Measurements from ENCODE around the gene CCL15. TPM values are rescaled to one million over a fixed set of nuclear protein-coding genes. Genes with fewer than 3 reads are reported as not detected.

CCL15 gene
- total and polyA plus RNA-seq, 2 experiments from 2014 or later: not detected

GRCh38 chr17:35982409-35983191 lies 18.8 kb downstream of the CCL15 start:
- TF ChIP-seq EZH2 (IDR thresholded peaks at IDR 0.05; ENCODE audit: insufficient read depth, poor library complexity, severe bottlenecking): no peak
- TF ChIP-seq EZH2phosphoT487 (IDR thresholded peaks at IDR 0.05; ENCODE audit: insufficient read depth, low read depth): no peak
- no peaks in the 10 kb centered on the region for H3F3A ChIP-seq (ENCODE audit: insufficient read depth)
- peaks cover 7% of the 10 kb centered on the region; the same call in 1 of the 2 replicates for H3K27me3 ChIP-seq (replicated peaks; ENCODE audit: insufficient read depth)
- H3K4me3 ChIP-seq: no peak overlapping the region
- WGBS, 2 experiments (ENCODE audit: low coverage in 1 of 2, low lambda C conversion rate in 2 of 2, missing lambda C conversion rate in 2 of 2): 32 to 42% methylated on average over 3 of the region's 3 CpGs
- in situ Hi-C loops (cut with MboI): no loop called here
- H3K79me2 ChIP-seq (ENCODE audit: insufficient read depth): no peaks in the 10 kb centered on the region
- no peak overlapping the region for H3K27ac ChIP-seq
- no peak overlapping the region for H2AFZ ChIP-seq
- H3K4me1 ChIP-seq (ENCODE audit: insufficient read depth): no peaks in the 10 kb centered on the region
- H3K9me2 ChIP-seq (ENCODE audit: insufficient read depth): no peaks in the 10 kb centered on the region
- no peaks in the 10 kb centered on the region for H3K9me3 ChIP-seq (ENCODE audit: low read depth)
- H3K9ac ChIP-seq: no peak overlapping the region
- DNase-seq: no peak
- H3K36me3 ChIP-seq (ENCODE audit: low read depth): no peaks in the 10 kb centered on the region
- H3K4me2 ChIP-seq (ENCODE audit: unreplicated experiment): no peak overlapping the region
- H4K20me1 ChIP-seq (ENCODE audit: insufficient read depth): no peaks in the 10 kb centered on the region

GRCh38 chr17:35981908-35982330 lies 19.4 kb downstream of the CCL15 start:
- H3K4me1 ChIP-seq (ENCODE audit: insufficient read depth): no peaks in the 10 kb centered on the region
- no peaks in the 10 kb centered on the region for H3F3A ChIP-seq (ENCODE audit: insufficient read depth)
- no peak overlapping the region for H3K27ac ChIP-seq
- H4K20me1 ChIP-seq (ENCODE audit: insufficient read depth): no peaks in the 10 kb centered on the region
- DNase-seq: no peak
- no peak overlapping the region for H2AFZ ChIP-seq
- no peak overlapping the region for H3K9ac ChIP-seq
- H3K9me2 ChIP-seq (ENCODE audit: insufficient read depth): no peaks in the 10 kb centered on the region
- no peaks in the 10 kb centered on the region for H3K9me3 ChIP-seq (ENCODE audit: low read depth)
- no peaks in the 10 kb centered on the region for H3K36me3 ChIP-seq (ENCODE audit: low read depth)
- H3K79me2 ChIP-seq (ENCODE audit: insufficient read depth): no peaks in the 10 kb centered on the region
- H3K4me3 ChIP-seq: no peak overlapping the region
- peaks cover 7% of the 10 kb centered on the region; the same call in 1 of the 2 replicates for H3K27me3 ChIP-seq (replicated peaks; ENCODE audit: insufficient read depth)
- TF ChIP-seq EZH2phosphoT487 (IDR thresholded peaks at IDR 0.05; ENCODE audit: insufficient read depth, low read depth) (no peak), EZH2 (IDR thresholded peaks at IDR 0.05; ENCODE audit: insufficient read depth, poor library complexity, severe bottlenecking) (no peak)
- WGBS, 2 experiments (ENCODE audit: low coverage in 1 of 2, low lambda C conversion rate in 2 of 2, missing lambda C conversion rate in 2 of 2): 23 to 34% methylated on average over 4 of the region's 4 CpGs
- in situ Hi-C loops (cut with MboI): no loop called here
- no peak overlapping the region for H3K4me2 ChIP-seq (ENCODE audit: unreplicated experiment)

- Histone ChIP-seq H4K20me1 (ENCODE audit: insufficient read depth) (no peaks in the 10 kb centered on the region), H3K4me3 (no peak within 1 kb of the TSS), H3K9me2 (ENCODE audit: insufficient read depth) (no peaks in the 10 kb centered on the region), H3K4me1 (ENCODE audit: insufficient read depth) (no peaks in the 10 kb centered on the region), H3K9me3 (ENCODE audit: low read depth) (no peaks in the 10 kb centered on the region), H3K79me2 (ENCODE audit: insufficient read depth) (no peaks in the 10 kb centered on the region), H3F3A (ENCODE audit: insufficient read depth) (no peaks in the 10 kb centered on the region), H3K27ac (no peak within 1 kb of the TSS), H2AFZ (no peak within 1 kb of the TSS), H3K4me2 (ENCODE audit: unreplicated experiment) (no peak within 1 kb of the TSS), H3K36me3 (ENCODE audit: low read depth) (no peaks in the 10 kb centered on the region), H3K27me3 (replicated peaks; ENCODE audit: insufficient read depth) (peaks cover 7% of the 10 kb centered on the region; the same call in 1 of the 2 replicates), H3K9ac (no peak within 1 kb of the TSS)
- in situ Hi-C loops (cut with MboI): no loop called here
- TF ChIP-seq EZH2 (IDR thresholded peaks at IDR 0.05; ENCODE audit: insufficient read depth, poor library complexity, severe bottlenecking) (no peak), EZH2phosphoT487 (IDR thresholded peaks at IDR 0.05; ENCODE audit: insufficient read depth, low read depth) (no peak)
- 50% methylated on average over 12 of the region's 12 CpGs for WGBS, 2 experiments (ENCODE audit: low coverage in 1 of 2, low lambda C conversion rate in 2 of 2, missing lambda C conversion rate in 2 of 2)
- no peak for DNase-seq
These were observed 20.1 kb downstream of the CCL15 start, which contains the start of gene CCL16 for GRCh38 chr17:35981246-35981645. TSS of gene CCL16 (minus strand) at chr17:35981497. CDS start at chr17:35981420, 77 bp downstream.

DNA sequence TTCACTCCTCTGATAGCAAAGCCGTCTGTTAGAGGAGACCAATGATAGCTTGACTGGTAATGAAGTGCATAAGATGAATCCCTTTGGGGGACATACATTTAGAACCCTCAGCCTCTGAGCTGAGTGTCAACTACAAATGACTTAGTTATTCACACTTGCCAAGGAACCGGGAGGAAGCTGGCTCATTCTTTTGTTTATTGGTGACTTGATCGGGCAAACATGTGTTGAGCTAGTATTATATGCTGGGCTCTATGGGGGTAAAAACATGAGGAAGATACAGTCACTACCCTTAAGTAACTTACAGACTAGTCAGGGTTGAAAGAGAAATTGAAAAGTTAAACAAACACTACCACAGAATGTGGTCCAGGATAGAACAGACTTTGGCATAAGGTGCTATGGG lies 23.0 kb downstream of the CCL15 start:
- H3K27ac ChIP-seq: no peak overlapping the region
- no peaks in the 10 kb centered on the region for H3K79me2 ChIP-seq (ENCODE audit: insufficient read depth)
- H3K9me3 ChIP-seq (ENCODE audit: low read depth): no peaks in the 10 kb centered on the region
- peaks cover 7% of the 10 kb centered on the region; the same call in 1 of the 2 replicates for H3K27me3 ChIP-seq (replicated peaks; ENCODE audit: insufficient read depth)
- H3K9me2 ChIP-seq (ENCODE audit: insufficient read depth): no peaks in the 10 kb centered on the region
- H4K20me1 ChIP-seq (ENCODE audit: insufficient read depth): no peaks in the 10 kb centered on the region
- no peaks in the 10 kb centered on the region for H3F3A ChIP-seq (ENCODE audit: insufficient read depth)
- no peaks in the 10 kb centered on the region for H3K4me1 ChIP-seq (ENCODE audit: insufficient read depth)
- no peak overlapping the region for H2AFZ ChIP-seq
- TF ChIP-seq EZH2phosphoT487 (IDR thresholded peaks at IDR 0.05; ENCODE audit: insufficient read depth, low read depth) (no peak), EZH2 (IDR thresholded peaks at IDR 0.05; ENCODE audit: insufficient read depth, poor library complexity, severe bottlenecking) (no peak)
- no peak overlapping the region for H3K4me2 ChIP-seq (ENCODE audit: unreplicated experiment)
- H3K36me3 ChIP-seq (ENCODE audit: low read depth): no peaks in the 10 kb centered on the region
- in situ Hi-C loops (cut with MboI): no loop called here
- 21 to 27% methylated on average over 3 of the region's 3 CpGs for WGBS, 2 experiments (ENCODE audit: low coverage in 1 of 2, low lambda C conversion rate in 2 of 2, missing lambda C conversion rate in 2 of 2)
- H3K9ac ChIP-seq: no peak overlapping the region
- no peak overlapping the region for H3K4me3 ChIP-seq
- DNase-seq: no peak

Measured in GM23248 (cell line).